Karpas-422 (cell line): ENCODE results near the gene CCDC14. TPM values are rescaled to one million over a fixed set of nuclear protein-coding genes. Genes with fewer than 3 reads are reported as not detected.
"Not testable (repeated sequence)": the region's sequence is repeated elsewhere in the genome, so short reads cannot be mapped to it uniquely, and the experiment has no call there.

ENCODE experiments used
- DNase-seq: peaks from one replicate; pipeline ENCODE4 v3.0.0-alpha.2; 2015
- H2AFZ ChIP-seq: fragments of 200-600 bp; sonication (generic); 2 replicates; pipeline ENCODE4 v1.6.1; 2014; ENCODE audit warnings: antibody characterized with exemption, low read length, mixed read lengths
- H3K27ac ChIP-seq: fragments of 200-600 bp; sonication (generic); 2 replicates; pipeline ENCODE4 v1.5.1; 2014; ENCODE audit warnings: mild to moderate bottlenecking, low read length, moderate library complexity
- H3K27me3 ChIP-seq: fragments of 200-600 bp; sonication (generic); 2 replicates; pipeline ENCODE4 v1.6.1; 2014; ENCODE audit warnings: low read length, mixed read lengths
- H3K36me3 ChIP-seq: fragments of 200-600 bp; sonication (generic); 2 replicates; pipeline ENCODE4 v1.6.1; 2014; ENCODE audit warnings: low read length, mixed read lengths; ENCODE audit not compliant: insufficient read depth
- H3K4me1 ChIP-seq: fragments of 200-600 bp; sonication (generic); 2 replicates; pipeline ENCODE4 v1.6.1; 2014; ENCODE audit warnings: mild to moderate bottlenecking, low read length, mixed read lengths
- H3K4me2 ChIP-seq: fragments of 200-600 bp; sonication (generic); 2 replicates; pipeline ENCODE4 v1.6.1; 2014; ENCODE audit warnings: low read length, low read depth, mild to moderate bottlenecking; ENCODE audit not compliant: poor library complexity, severe bottlenecking
- H3K4me3 ChIP-seq: fragments of 200-600 bp; sonication (generic); 2 replicates; pipeline ENCODE4 v1.5.1; 2014; ENCODE audit warnings: mild to moderate bottlenecking, antibody characterized with exemption, low read length, mixed read lengths
- H3K79me2 ChIP-seq: fragments of 200-600 bp; sonication (generic); 2 replicates; pipeline ENCODE4 v1.6.1; 2014; ENCODE audit warnings: mild to moderate bottlenecking, low read length, mixed read lengths
- H3K9ac ChIP-seq: fragments of 200-600 bp; sonication (generic); 2 replicates; pipeline ENCODE4 v1.6.0; 2014; ENCODE audit warnings: low read length
- H3K9me2 ChIP-seq: fragments of 200-600 bp; sonication (generic), shearing (Covaris generic); replicated peaks from 2 replicates; pipeline ENCODE4 v1.6.0; 2014; ENCODE audit warnings: mild to moderate bottlenecking, low read length, moderate library complexity; ENCODE audit not compliant: insufficient read depth
- H3K9me3 ChIP-seq: fragments of 300-700, 200-600 bp; sonication (generic); 2 replicates; pipeline ENCODE4 v1.6.1; 2014; ENCODE audit warnings: low read length, mixed read lengths
- H4K20me1 ChIP-seq: fragments of 200-600 bp; sonication (generic); 2 replicates; pipeline ENCODE4 v1.6.1; 2014; ENCODE audit warnings: mild to moderate bottlenecking, antibody characterized with exemption, low read length, low read depth; ENCODE audit not compliant: insufficient read depth
- total RNA-seq: library from RNA; depleted of rRNA; stranded (reverse); fragments of >200 nt; shearing (Covaris generic); gene quantifications from 2 replicates; pipeline ENCODE4 v1.2.3, GENCODE V29; 2014; ENCODE audit warnings: low replicate concordance

The CCDC14 gene
- total RNA-seq, 1 experiment from 2014 or later = 134 TPM

GRCh38 chr3:123986427-123986826, 25.4 kb upstream of the CCDC14 start:
- H3K79me2 ChIP-seq = no peaks in the 10 kb centered on the region
- H3K27ac ChIP-seq = no peak overlapping the region
- no peak overlapping the region for H3K9ac ChIP-seq
- H3K9me2 ChIP-seq = no peaks in the 10 kb centered on the region
- no peak overlapping the region for H3K4me2 ChIP-seq
- no peaks in the 10 kb centered on the region for H3K9me3 ChIP-seq
- H3K36me3 ChIP-seq = no peaks in the 10 kb centered on the region
- no peaks in the 10 kb centered on the region for H3K4me1 ChIP-seq
- no peak overlapping the region for H3K4me3 ChIP-seq
- no peak overlapping the region for H2AFZ ChIP-seq
- H3K27me3 ChIP-seq = no peaks in the 10 kb centered on the region
- DNase-seq = no peak
- no peaks in the 10 kb centered on the region for H4K20me1 ChIP-seq

- DNase-seq = no peak
- Histone ChIP-seq H3K9me2 (no peaks in the 10 kb centered on the region), H3K4me2 (no peak overlapping the region), H3K4me3 (no peak overlapping the region), H4K20me1 (no peaks in the 10 kb centered on the region), H3K27me3 (no peaks in the 10 kb centered on the region), H3K9me3 (no peaks in the 10 kb centered on the region), H3K36me3 (no peaks in the 10 kb centered on the region), H3K79me2 (no peaks in the 10 kb centered on the region), H2AFZ (no peak overlapping the region), H3K4me1 (no peaks in the 10 kb centered on the region), H3K27ac (no peak overlapping the region), H3K9ac (no peak overlapping the region)
Observed at GRCh38 chr3:123984957-123985356, 23.9 kb upstream of the CCDC14 start.

GRCh38 chr3:123984350-123984749, 23.3 kb upstream of the CCDC14 start:
- no peaks in the 10 kb centered on the region for H3K36me3 ChIP-seq
- H2AFZ ChIP-seq = no peak overlapping the region
- no peaks in the 10 kb centered on the region for H4K20me1 ChIP-seq
- no peak overlapping the region for H3K4me3 ChIP-seq
- H3K9me2 ChIP-seq = no peaks in the 10 kb centered on the region
- H3K27ac ChIP-seq = no peak overlapping the region
- H3K9ac ChIP-seq = no peak overlapping the region
- H3K4me2 ChIP-seq = no peak overlapping the region
- H3K9me3 ChIP-seq = no peaks in the 10 kb centered on the region
- H3K27me3 ChIP-seq = no peaks in the 10 kb centered on the region
- no peaks in the 10 kb centered on the region for H3K4me1 ChIP-seq
- DNase-seq = no peak
- no peaks in the 10 kb centered on the region for H3K79me2 ChIP-seq

GRCh38 chr3:123981317-123981716, 20.3 kb upstream of the CCDC14 start:
- H3K27me3 ChIP-seq, H2AFZ ChIP-seq, H3K4me1 ChIP-seq, H3K9me3 ChIP-seq, H3K27ac ChIP-seq, DNase-seq, H3K4me3 ChIP-seq, H3K79me2 ChIP-seq, H3K9me2 ChIP-seq, H4K20me1 ChIP-seq, H3K36me3 ChIP-seq, H3K4me2 ChIP-seq, H3K9ac ChIP-seq: not testable (repeated sequence)

GRCh38 chr3:123980539-123980938, 19.5 kb upstream of the CCDC14 start:
- Histone ChIP-seq H2AFZ (no peak overlapping the region), H4K20me1 (no peaks in the 10 kb centered on the region), H3K4me3 (no peak overlapping the region), H3K9ac (no peak overlapping the region), H3K9me2 (no peaks in the 10 kb centered on the region), H3K79me2 (no peaks in the 10 kb centered on the region), H3K4me1 (no peaks in the 10 kb centered on the region), H3K27ac (no peak overlapping the region), H3K9me3 (no peaks in the 10 kb centered on the region), H3K4me2 (no peak overlapping the region), H3K36me3 (no peaks in the 10 kb centered on the region), H3K27me3 (no peaks in the 10 kb centered on the region)
- DNase-seq = no peak

GRCh38 chr3:123979525-123980501, 18.8 kb upstream of the CCDC14 start:
- not testable (repeated sequence) for H3K9me3 ChIP-seq, H3K36me3 ChIP-seq, H3K4me3 ChIP-seq, H3K79me2 ChIP-seq, H3K27me3 ChIP-seq, H3K9ac ChIP-seq, DNase-seq, H3K27ac ChIP-seq, H3K9me2 ChIP-seq, H3K4me1 ChIP-seq, H2AFZ ChIP-seq, H3K4me2 ChIP-seq, H4K20me1 ChIP-seq

GRCh38 chr3:123976904-123977303, 15.9 kb upstream of the CCDC14 start:
- not testable (repeated sequence) for H3K9me2 ChIP-seq, H3K27me3 ChIP-seq, H3K79me2 ChIP-seq, H2AFZ ChIP-seq, H3K36me3 ChIP-seq, H3K4me2 ChIP-seq, H3K4me3 ChIP-seq, H3K27ac ChIP-seq, H3K4me1 ChIP-seq, H3K9me3 ChIP-seq, H4K20me1 ChIP-seq, DNase-seq, H3K9ac ChIP-seq

GRCh38 chr3:123976181-123976898, 15.3 kb upstream of the CCDC14 start:
- not testable (repeated sequence) for H3K27me3 ChIP-seq, H3K79me2 ChIP-seq, H3K4me1 ChIP-seq, H3K9me3 ChIP-seq, H3K9ac ChIP-seq, H3K4me3 ChIP-seq, H3K9me2 ChIP-seq, H4K20me1 ChIP-seq, H3K27ac ChIP-seq, H3K4me2 ChIP-seq, DNase-seq, H2AFZ ChIP-seq, H3K36me3 ChIP-seq
